Sciatic nerve (tissue), 2 donors: ENCODE data around the gene TGFBI. TPM values are rescaled to one million over a fixed set of nuclear protein-coding genes. Genes with fewer than 3 reads are reported as not detected.

ENCODE experiments used
- ATAC-seq: fragments of 200-7000 bp; cut with Tn5 transposase; one replicate; pipeline ENCODE4 v1.9.1; 2020; ENCODE audit warnings: mild to moderate bottlenecking, moderate library complexity
- DNase-seq: peaks from one replicate; pipeline ENCODE4 v3.0.0-alpha.2; 2020; ENCODE audit warnings: low spot score
- intact Hi-C: fragments of 100-400 bp; cut with DNase I; formaldehyde crosslinking; loops from one replicate; pipeline ENCODE4 v1.14.2; 2022
- total RNA-seq: library from RNA; stranded (reverse); fragmentation: NEBNext Ultra II Directional; extraction: Animal tissue kit (Norgen Biotek cat#: 25700); gene quantifications from one replicate; pipeline ENCODE4 v1.2.1, GENCODE V29; 2021
- donor health status: DM: no; HTN: no; CAD: no.
- donor health status: DM: no; HTN: no; CAD: no.

TGFBI gene
- total RNA-seq, 1 donor from 2014 or later, result 232 TPM

DNA sequence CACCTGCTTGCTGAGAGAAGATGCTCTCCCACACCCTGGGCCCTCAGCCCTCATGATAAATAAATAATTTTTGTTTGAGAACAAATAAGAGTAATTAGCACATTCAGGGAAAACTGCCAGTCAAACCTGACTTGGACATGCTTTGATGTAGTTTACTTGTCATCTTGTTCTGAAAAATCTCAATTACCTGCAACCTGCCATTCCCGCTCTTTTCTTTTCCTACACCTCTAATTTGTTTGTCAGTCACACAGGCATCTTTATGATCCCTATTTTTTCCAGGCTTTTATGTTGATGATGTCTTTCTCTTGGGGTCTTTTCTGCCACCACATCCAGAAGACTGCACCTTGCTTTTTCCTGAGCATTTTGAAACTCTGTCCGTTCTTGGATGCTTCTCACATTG lies 28.6 kb upstream of the TGFBI start:
- DNase-seq (no peak), ATAC-seq (no peak)
- intact Hi-C loops, result no loop called here

- ATAC-seq, result peak; percentile 16
- DNase-seq, result no peak
- intact Hi-C loops, result no loop called here
These were observed 27.9 kb upstream of the TGFBI start for GRCh38 chr5:136000932-136001331.

DNA sequence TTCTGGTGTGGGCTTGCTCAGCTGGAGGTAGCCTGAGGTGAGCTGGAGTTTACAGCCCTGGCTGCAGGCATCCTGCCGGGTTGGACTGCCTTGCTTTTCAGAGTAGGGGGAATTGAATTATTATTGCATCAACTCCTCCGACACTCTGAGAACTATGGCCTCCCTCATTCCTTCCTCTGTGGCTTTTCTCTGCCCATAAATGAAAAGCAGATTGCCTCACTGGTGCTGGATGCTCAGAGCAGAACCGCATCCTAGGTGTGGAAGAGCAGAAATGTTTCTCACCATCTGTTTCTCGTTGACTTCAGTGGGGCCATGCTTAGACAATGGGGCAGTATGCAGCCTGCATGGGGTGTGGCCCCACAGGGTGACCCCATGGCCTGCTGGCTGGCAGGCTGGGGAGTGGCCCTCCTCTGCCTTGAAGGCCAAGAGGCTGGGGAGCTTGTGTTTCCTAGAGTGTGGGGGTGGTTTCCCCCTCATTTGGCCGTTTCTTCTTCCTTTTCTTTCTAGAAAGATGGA lies 27.3 kb upstream of the TGFBI start:
- DNase-seq (peak; percentile 83), ATAC-seq (peak; percentile 97)
- intact Hi-C loops, result no loop called here

DNA sequence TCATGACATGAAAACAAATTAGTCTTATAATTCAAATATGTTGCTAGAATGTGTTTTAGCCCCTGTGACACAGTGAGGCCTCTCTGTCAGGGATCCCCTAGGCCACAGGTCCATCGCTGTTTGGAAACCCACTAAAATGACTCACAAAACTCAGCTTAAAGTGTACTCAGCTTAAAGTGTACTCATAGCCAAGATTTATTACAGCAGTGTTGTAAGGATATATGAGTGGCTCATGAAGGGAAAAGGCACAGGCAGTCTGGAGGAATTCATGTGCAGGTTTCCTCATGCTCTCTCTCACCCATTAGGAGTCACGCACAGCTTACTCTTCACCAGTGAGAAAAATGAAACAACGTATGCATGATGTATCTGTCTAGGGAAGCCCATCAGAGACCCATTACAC lies 24.4 kb upstream of the TGFBI start:
- ATAC-seq (no peak), DNase-seq (no peak)
- intact Hi-C loops, result no loop called here

- DNase-seq (no peak), ATAC-seq (no peak)
- intact Hi-C loops, result no loop called here
These were observed 23.3 kb upstream of the TGFBI start for GRCh38 chr5:136005476-136005875.

- intact Hi-C loops, result no loop called here
- DNase-seq, result no peak
- peak; percentile 36 for ATAC-seq
These were observed 22.6 kb upstream of the TGFBI start for GRCh38 chr5:136006164-136006563.

DNA sequence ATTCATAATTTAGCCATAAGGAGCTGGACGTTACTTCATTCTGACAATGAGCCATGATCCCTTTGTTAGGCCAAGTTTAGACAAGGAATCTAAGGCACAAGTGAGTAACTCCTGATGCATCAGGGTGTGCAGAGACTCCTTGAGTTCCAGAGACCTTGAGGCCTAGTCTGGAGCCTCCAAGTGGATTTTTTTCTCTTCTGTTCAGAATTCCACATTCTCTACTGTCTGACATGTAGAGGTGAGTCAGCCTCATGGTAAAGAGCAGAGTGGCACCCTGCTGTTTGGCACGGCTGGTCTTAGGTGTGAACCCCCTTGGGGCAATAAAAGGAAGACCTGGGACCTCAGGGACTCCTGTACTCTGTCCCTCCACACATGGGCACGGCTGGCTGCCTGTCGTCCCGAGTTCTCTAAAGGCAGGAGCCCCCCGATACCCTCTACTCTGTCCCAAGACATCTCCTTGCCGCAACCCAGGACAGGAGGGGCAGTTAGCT lies 22.0 kb upstream of the TGFBI start:
- intact Hi-C loops, result no loop called here
- no peak for DNase-seq
- peak; percentile 70 for ATAC-seq

GRCh38 chr5:136007271-136007670 lies 21.5 kb upstream of the TGFBI start:
- intact Hi-C loops, result no loop called here
- ATAC-seq, result peak; percentile 73
- DNase-seq, result no peak

- DNase-seq (no peak), ATAC-seq (no peak)
- intact Hi-C loops, result no loop called here
These were observed 17.3 kb upstream of the TGFBI start for GRCh38 chr5:136011414-136012001.

- DNase-seq (no peak), ATAC-seq (peak; percentile 48)
- intact Hi-C loops, result no loop called here
These were observed 16.6 kb upstream of the TGFBI start for GRCh38 chr5:136012041-136012804.

GRCh38 chr5:136013559-136013958 lies 15.2 kb upstream of the TGFBI start:
- intact Hi-C loops, result no loop called here

DNA sequence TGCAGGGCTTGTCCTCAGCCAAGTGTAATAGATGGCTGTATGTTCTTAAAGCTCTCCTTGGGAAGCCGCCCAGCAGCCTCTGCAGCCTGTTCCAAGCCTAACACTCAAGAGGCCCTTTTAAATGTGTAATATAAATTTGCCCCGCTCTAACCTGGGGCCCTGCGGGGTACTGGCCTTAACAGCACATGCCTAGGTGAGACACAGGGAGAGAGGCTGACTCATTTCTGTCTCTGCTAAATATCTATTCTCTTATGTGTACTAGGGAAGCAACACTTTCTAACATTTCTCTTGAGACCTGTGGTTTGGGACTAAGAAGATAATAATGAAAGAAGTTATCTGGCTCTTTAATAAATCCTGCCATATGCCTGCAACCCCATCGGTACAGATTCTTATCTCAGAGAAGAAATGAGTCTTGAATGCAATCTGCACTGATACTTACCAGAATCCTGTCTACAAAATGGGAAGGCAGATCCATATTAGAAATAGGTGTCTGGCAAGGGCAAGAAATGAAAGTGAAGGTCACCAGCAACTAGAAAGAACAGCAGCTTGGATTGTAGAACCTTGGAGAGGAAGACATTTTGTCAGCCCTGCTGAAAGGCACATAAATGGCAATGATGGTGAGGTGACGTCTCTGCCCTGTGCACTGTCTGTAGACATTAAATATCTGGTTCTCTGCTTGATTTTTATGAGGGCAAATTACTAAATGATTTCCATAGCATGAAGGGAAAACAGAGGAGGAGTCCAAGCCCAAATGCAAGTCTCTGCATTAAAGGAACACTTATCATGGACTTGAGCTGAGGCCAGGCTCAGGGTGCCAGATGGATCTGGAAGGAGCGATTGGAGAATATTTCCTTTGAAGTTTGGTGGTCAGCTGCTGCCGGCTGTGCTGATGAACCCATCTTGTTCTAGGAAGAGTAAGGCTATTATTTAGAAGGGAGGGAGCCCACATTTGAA lies 14.5 kb upstream of the TGFBI start:
- intact Hi-C loops, result no loop called here
- ATAC-seq (peak; percentile 47), DNase-seq (no peak)

More at GRCh38 chr5:136013559-136013958, 15.2 kb upstream of the TGFBI start:
- ATAC-seq (no peak), DNase-seq (no peak)

DNA sequence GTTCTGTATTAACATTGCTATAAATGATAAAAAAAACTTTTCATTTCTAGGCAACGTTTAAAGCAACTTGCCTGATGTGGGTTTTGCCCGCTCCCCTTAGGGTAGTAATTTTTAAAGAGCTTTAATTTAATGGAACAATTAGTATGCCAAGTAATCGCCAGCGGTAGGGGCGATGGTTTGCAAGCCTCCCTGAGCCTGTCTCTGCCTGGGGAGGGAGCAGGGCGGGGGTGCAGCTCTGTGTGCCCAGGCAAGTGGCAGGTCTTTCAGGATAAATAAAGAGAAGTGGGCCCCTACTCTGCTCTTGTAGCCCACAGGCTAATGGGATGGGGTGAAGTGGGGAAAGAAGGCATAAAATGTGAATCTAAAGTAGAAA lies 13.8 kb upstream of the TGFBI start:
- DNase-seq (no peak), ATAC-seq (no peak)
- intact Hi-C loops, result no loop called here

DNA sequence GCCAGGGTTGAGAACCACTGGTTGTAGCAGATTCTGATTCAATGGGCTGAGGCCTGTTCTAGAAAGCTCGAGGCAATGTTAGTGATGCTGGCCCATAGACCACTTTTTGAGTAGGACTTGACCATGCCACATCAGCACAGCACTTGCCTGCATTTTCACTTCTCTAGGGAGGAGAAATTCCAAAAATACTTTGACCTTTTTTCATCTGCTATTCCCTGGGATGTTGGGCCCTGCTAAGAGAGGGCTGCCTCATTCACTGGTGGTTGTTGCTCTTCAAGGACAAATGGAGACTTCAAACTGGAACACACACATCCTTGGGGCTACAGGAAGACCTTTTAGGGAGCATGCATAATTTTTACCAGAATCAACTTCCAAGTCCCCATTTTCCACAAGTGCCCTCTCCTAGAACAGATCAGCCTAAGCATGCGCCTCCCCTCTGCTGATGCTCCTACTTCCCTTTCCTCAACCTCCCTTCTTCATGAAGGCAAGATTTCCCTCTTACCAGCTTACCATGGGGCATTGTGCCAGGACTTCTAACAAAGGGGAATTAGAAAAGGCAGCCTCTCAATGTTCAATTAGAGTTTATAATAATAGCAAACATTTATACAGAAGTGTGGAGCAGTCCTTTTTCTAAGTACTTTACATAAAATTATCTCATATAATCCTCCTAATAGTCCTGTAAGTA lies 12.7 kb upstream of the TGFBI start:
- intact Hi-C loops, result no loop called here

GRCh38 chr5:136016945-136017530 lies 11.8 kb upstream of the TGFBI start:
- intact Hi-C loops, result no loop called here
- no peak for DNase-seq
- ATAC-seq, result no peak

More for the DNA sequence above, 12.7 kb upstream of the TGFBI start:
- no peak for ATAC-seq
- no peak for DNase-seq

- no peak for DNase-seq
- ATAC-seq, result peak; percentile 91
- intact Hi-C loops, result no loop called here
These were observed 9.7 kb upstream of the TGFBI start for GRCh38 chr5:136018814-136019783.

DNA sequence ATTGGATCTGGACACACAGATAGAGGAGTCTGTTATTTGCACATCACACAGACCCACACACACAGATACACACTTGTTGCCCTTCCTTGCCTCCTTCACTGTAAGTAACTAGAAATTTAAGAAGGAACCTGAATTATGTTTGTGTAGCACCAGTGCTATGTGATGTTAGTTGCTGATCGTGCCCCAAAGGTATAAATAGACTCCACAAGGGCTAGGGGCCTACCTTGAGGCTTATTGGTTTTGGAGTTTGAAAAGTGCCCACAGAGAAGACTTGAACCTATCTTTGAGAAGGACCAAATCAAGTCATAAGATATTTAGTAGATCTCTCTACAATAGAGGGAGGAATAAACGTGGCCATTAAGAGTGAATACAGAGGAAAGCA lies 8.8 kb upstream of the TGFBI start:
- DNase-seq (no peak), ATAC-seq (peak; percentile 8)
- intact Hi-C loops, result no loop called here
